ENCODE results near the gene CADM2. TPM values are rescaled to one million over a fixed set of nuclear protein-coding genes. Genes with fewer than 3 reads are reported as not detected.

The CADM2 gene
- total RNA-seq, 1 experiment from 2014 or later = 0.64 TPM

- no peak for ATAC-seq
- Histone ChIP-seq H3K4me3 (ENCODE audit: low read depth in 2 of 2, low read length in 2 of 2) (no peak overlapping the region), H3K4me1 (ENCODE audit: control insufficient read depth, insufficient read depth, low read length) (no peaks in the 10 kb centered on the region), H3K36me3 (ENCODE audit: control insufficient read depth, insufficient read depth, low read length) (no peaks in the 10 kb centered on the region), H3K27me3 (ENCODE audit: control insufficient read depth, insufficient read depth, low read length) (no peaks in the 10 kb centered on the region), H3K27ac (ENCODE audit: low read length) (no peak overlapping the region), H3K9me3 (ENCODE audit: control insufficient read depth, insufficient read depth, low read depth, low read length) (no peaks in the 10 kb centered on the region)
- in situ Hi-C loops (cut with HindIII; ENCODE audit: low pct_unique_long_range_greater_than_20kb, low sequenced_read_pairs) (no loop called here), intact Hi-C loops (cut with micrococcal nuclease; ENCODE audit: unreplicated experiment) (no loop called here)
- peak; percentile 33 for DNase-seq (ENCODE audit: low read depth, low spot score)
- CTCF ChIA-PET = no interaction called here
- no TSS peak for BruUV-seq (replicated peaks)
- TF ChIP-seq TCF7L2 (IDR thresholded peaks at IDR 0.05; ENCODE audit: low read depth, low read length) (no peak), CTCF (IDR thresholded peaks at IDR 0.05) (no peak), POLR2AphosphoS5 (IDR thresholded peaks at IDR 0.05; ENCODE audit: low read depth, low read length) (no peak), SIN3A (IDR thresholded peaks at IDR 0.05; ENCODE audit: borderline replicate concordance, insufficient read depth, low read depth, low read length) (no peak), REST (IDR thresholded peaks at IDR 0.05; ENCODE audit: insufficient read depth in 1 of 2, low read depth in 2 of 2, low read length in 1 of 2) (no peak)
- POLR2A ChIA-PET = no interaction called here
These were observed 954.2 kb downstream of the CADM2 start for GRCh38 chr3:85912980-85913379.

GRCh38 chr3:85922374-85922773, 963.6 kb downstream of the CADM2 start:
- CTCF ChIA-PET = no interaction called here
- no peak for ATAC-seq
- POLR2A ChIA-PET = no interaction called here
- Histone ChIP-seq H3K4me1 (ENCODE audit: control insufficient read depth, insufficient read depth, low read length) (no peaks in the 10 kb centered on the region), H3K27ac (ENCODE audit: low read length) (no peak overlapping the region), H3K27me3 (ENCODE audit: control insufficient read depth, insufficient read depth, low read length) (no peaks in the 10 kb centered on the region), H3K9me3 (ENCODE audit: control insufficient read depth, insufficient read depth, low read depth, low read length) (no peaks in the 10 kb centered on the region), H3K36me3 (ENCODE audit: control insufficient read depth, insufficient read depth, low read length) (no peaks in the 10 kb centered on the region), H3K4me3 (ENCODE audit: low read depth in 2 of 2, low read length in 2 of 2) (no peak overlapping the region)
- no peak for DNase-seq (ENCODE audit: low read depth, low spot score)
- in situ Hi-C loops (cut with HindIII; ENCODE audit: low pct_unique_long_range_greater_than_20kb, low sequenced_read_pairs) = no loop called here
- intact Hi-C loops (cut with micrococcal nuclease; ENCODE audit: unreplicated experiment) = no loop called here
- TF ChIP-seq POLR2AphosphoS5 (IDR thresholded peaks at IDR 0.05; ENCODE audit: low read depth, low read length) (no peak), TCF7L2 (IDR thresholded peaks at IDR 0.05; ENCODE audit: low read depth, low read length) (no peak)
- no TSS peak for BruUV-seq (replicated peaks)

GRCh38 chr3:85930718-85931117, 971.9 kb downstream of the CADM2 start:
- TF ChIP-seq CTCF (IDR thresholded peaks at IDR 0.05) (no peak), REST (IDR thresholded peaks at IDR 0.05; ENCODE audit: insufficient read depth in 1 of 2, low read depth in 2 of 2, low read length in 1 of 2) (no peak), POLR2AphosphoS5 (IDR thresholded peaks at IDR 0.05; ENCODE audit: low read depth, low read length) (no peak), TCF7L2 (IDR thresholded peaks at IDR 0.05; ENCODE audit: low read depth, low read length) (no peak), SIN3A (IDR thresholded peaks at IDR 0.05; ENCODE audit: borderline replicate concordance, insufficient read depth, low read depth, low read length) (no peak)
- BruUV-seq (replicated peaks) = no TSS peak
- ATAC-seq = no peak

More at GRCh38 chr3:85930718-85931117, 971.9 kb downstream of the CADM2 start:
- no peaks in the 10 kb centered on the region for H3K27me3 ChIP-seq (ENCODE audit: control insufficient read depth, insufficient read depth, low read length)
- CTCF ChIA-PET = no interaction called here
- no peak overlapping the region for H3K27ac ChIP-seq (ENCODE audit: low read length)
- no peaks in the 10 kb centered on the region for H3K9me3 ChIP-seq (ENCODE audit: control insufficient read depth, insufficient read depth, low read depth, low read length)
- POLR2A ChIA-PET = no interaction called here
- in situ Hi-C loops (cut with HindIII; ENCODE audit: low pct_unique_long_range_greater_than_20kb, low sequenced_read_pairs) = no loop called here
- intact Hi-C loops (cut with micrococcal nuclease; ENCODE audit: unreplicated experiment) = no loop called here
- H3K36me3 ChIP-seq (ENCODE audit: control insufficient read depth, insufficient read depth, low read length) = no peaks in the 10 kb centered on the region; the same call in 1 of the 2 replicates
- no peaks in the 10 kb centered on the region for H3K4me1 ChIP-seq (ENCODE audit: control insufficient read depth, insufficient read depth, low read length)
- H3K4me3 ChIP-seq (ENCODE audit: low read depth in 2 of 2, low read length in 2 of 2) = no peak overlapping the region
- DNase-seq (ENCODE audit: low read depth, low spot score) = no peak
